Esophagus squamous epithelium (tissue), 5 donors: ENCODE data around the gene COQ9. TPM values are rescaled to one million over a fixed set of nuclear protein-coding genes. Genes with fewer than 3 reads are reported as not detected.

Source experiments
- DNase-seq: peaks from one replicate; lab custom pipeline; 2025; lab: John Stamatoyannopoulos, UW
- H3K27ac ChIP-seq, 4 donors: fragments of 200-600 bp; sonication (generic); one replicate each; pipeline ENCODE4 v1.5.1; 2016 to 2019; ENCODE audit warnings: mild to moderate bottlenecking in 1 of 4
- H3K27me3 ChIP-seq, 4 donors: fragments of 200-600 bp; sonication (generic); 1 replicate in 3 of 4; 2 replicates in 1 of 4; pipeline versions ENCODE4 v1.5.1 to v1.6.0; 2017 to 2021; ENCODE audit warnings: antibody characterized with exemption in 1 of 4
- H3K36me3 ChIP-seq, 3 donors: fragments of 200-600 bp; sonication (generic); one replicate each; pipeline ENCODE4 v1.5.1; 2016 to 2019
- H3K4me1 ChIP-seq, 3 donors: fragments of 200-600 bp; sonication (generic); one replicate each; pipeline ENCODE4 v1.5.1; 2017 to 2019
- H3K4me3 ChIP-seq, 4 donors: fragments of 200-600 bp; sonication (generic); 1 replicate in 3 of 4; 2 replicates in 1 of 4; pipeline ENCODE4 v1.5.1; 2016 to 2019; ENCODE audit warnings: mild to moderate bottlenecking in 2 of 4, moderate library complexity in 1 of 4
- H3K9me3 ChIP-seq, 3 donors: fragments of 200-600 bp; sonication (generic); one replicate each; pipeline ENCODE4 v1.5.1; 2016 to 2019
- POLR2A ChIP-seq, 4 donors: fragments of 450-650 bp; IDR thresholded peaks; one replicate each; pipeline ENCODE4 v1.6.1; 2017; ENCODE audit warnings: antibody characterized with exemption in 4 of 4, mild to moderate bottlenecking in 4 of 4, moderate library complexity in 3 of 4
- WGBS, 2 donors: methylation state at CpG; one replicate each; pipeline ENCODE4 v1.1.5; 2018; 5-methylcytosine and 5-hydroxymethylcytosine counted together
- intact Hi-C: fragments of 100-400 bp; cut with DNase I; formaldehyde crosslinking; loops from one replicate; pipeline ENCODE4 v1.15.0; 2022
- total RNA-seq, 4 donors: library from RNA; depleted of rRNA; stranded (reverse); fragments of >200 nt; gene quantifications; one replicate each; pipeline ENCODE4 v1.1.0, GENCODE V29; 2016
- TF ChIP-seq, protein P1 (sequence below), 6 experiments: fragments of 450-650 bp in 4 of 6; fragments of 200-600 bp in 2 of 6; sonication (generic) in 2 of 6; IDR thresholded peaks; one replicate each; pipeline ENCODE4 v1.5.1; 2016 to 2019; ENCODE audit warnings: antibody characterized with exemption in 6 of 6, mild to moderate bottlenecking in 4 of 6, moderate library complexity in 4 of 6
- donor health status: DM: yes; HTN: yes; CAD: no.

Gene COQ9
- total RNA-seq, 4 donors from 2014 or later: 43.6 to 62.0 (median 53.4) TPM

GRCh38 chr16:57505169-57505568, 57.9 kb downstream of the COQ9 start:
- no peak for DNase-seq
- TF ChIP-seq, protein P1, sequence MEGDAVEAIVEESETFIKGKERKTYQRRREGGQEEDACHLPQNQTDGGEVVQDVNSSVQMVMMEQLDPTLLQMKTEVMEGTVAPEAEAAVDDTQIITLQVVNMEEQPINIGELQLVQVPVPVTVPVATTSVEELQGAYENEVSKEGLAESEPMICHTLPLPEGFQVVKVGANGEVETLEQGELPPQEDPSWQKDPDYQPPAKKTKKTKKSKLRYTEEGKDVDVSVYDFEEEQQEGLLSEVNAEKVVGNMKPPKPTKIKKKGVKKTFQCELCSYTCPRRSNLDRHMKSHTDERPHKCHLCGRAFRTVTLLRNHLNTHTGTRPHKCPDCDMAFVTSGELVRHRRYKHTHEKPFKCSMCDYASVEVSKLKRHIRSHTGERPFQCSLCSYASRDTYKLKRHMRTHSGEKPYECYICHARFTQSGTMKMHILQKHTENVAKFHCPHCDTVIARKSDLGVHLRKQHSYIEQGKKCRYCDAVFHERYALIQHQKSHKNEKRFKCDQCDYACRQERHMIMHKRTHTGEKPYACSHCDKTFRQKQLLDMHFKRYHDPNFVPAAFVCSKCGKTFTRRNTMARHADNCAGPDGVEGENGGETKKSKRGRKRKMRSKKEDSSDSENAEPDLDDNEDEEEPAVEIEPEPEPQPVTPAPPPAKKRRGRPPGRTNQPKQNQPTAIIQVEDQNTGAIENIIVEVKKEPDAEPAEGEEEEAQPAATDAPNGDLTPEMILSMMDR (IDR thresholded peaks at IDR 0.05): no peak

GRCh38 chr16:57507136-57508034, 60.1 kb downstream of the COQ9 start:
- Histone ChIP-seq H3K27me3 (peaks cover 0 to 5% (median 0%) of the 10 kb centered on the region in 4 donors), H3K4me1 (no peaks in the 10 kb centered on the region), H3K36me3 (peaks cover 0 to 8% (median 0%) of the 10 kb centered on the region in 3 donors), H3K27ac (no peak overlapping the region), H3K4me3 (no peak overlapping the region), H3K9me3 (no peaks in the 10 kb centered on the region)
- DNase-seq: no peak
- WGBS, 2 donors: 72 to 82% methylated on average over 4 of the region's 13 CpGs
- TF ChIP-seq, protein P1 (IDR thresholded peaks at IDR 0.05): no peak
- TF ChIP-seq POLR2A (IDR thresholded peaks at IDR 0.05): no peak
- intact Hi-C loops: no loop called here

More at GRCh38 chr16:57505169-57505568, 57.9 kb downstream of the COQ9 start:
- 60 to 75% methylated on average over 5 to 6 of the region's 6 CpGs for WGBS, 2 donors
- Histone ChIP-seq H3K27me3 (peaks cover 0 to 5% (median 0%) of the 10 kb centered on the region in 4 donors), H3K4me3 (no peak overlapping the region), H3K4me1 (no peaks in the 10 kb centered on the region), H3K36me3 (no peaks in the 10 kb centered on the region), H3K27ac (no peak overlapping the region), H3K9me3 (no peaks in the 10 kb centered on the region)
- intact Hi-C loops: no loop called here

GRCh38 chr16:57508035-57508425, 60.8 kb downstream of the COQ9 start:
- 92% methylated on average over 2 of the region's 3 CpGs; no CpG with 5 or more reads in 1 of the 2 donors for WGBS, 2 donors
- intact Hi-C loops: no loop called here

GRCh38 chr16:57509231-57509923, 62.1 kb downstream of the COQ9 start:
- intact Hi-C loops: no loop called here
- Histone ChIP-seq H3K27me3 (peaks cover 0 to 5% (median 0%) of the 10 kb centered on the region in 4 donors), H3K4me3 (no peak overlapping the region), H3K4me1 (peaks cover 0 to 2% (median 0%) of the 10 kb centered on the region in 3 donors), H3K9me3 (no peaks in the 10 kb centered on the region), H3K36me3 (peaks cover 0 to 28% (median 0%) of the 10 kb centered on the region in 3 donors), H3K27ac (no peak overlapping the region)
- TF ChIP-seq, protein P1 (IDR thresholded peaks at IDR 0.05): no peak
- no peak for TF ChIP-seq POLR2A (IDR thresholded peaks at IDR 0.05)
- DNase-seq: no peak
- WGBS, 2 donors: 72 to 84% methylated on average over 7 to 8 of the region's 12 CpGs

More at GRCh38 chr16:57508035-57508425, 60.8 kb downstream of the COQ9 start:
- H3K9me3 ChIP-seq: no peaks in the 10 kb centered on the region
- no peaks in the 10 kb centered on the region for H3K4me1 ChIP-seq
- H3K27ac ChIP-seq: no peak overlapping the region
- DNase-seq: no peak
- H3K4me3 ChIP-seq: no peak overlapping the region
- peaks cover 0 to 5% (median 0%) of the 10 kb centered on the region in 4 donors for H3K27me3 ChIP-seq
- TF ChIP-seq POLR2A (IDR thresholded peaks at IDR 0.05): no peak
- TF ChIP-seq, protein P1 (IDR thresholded peaks at IDR 0.05): no peak
- H3K36me3 ChIP-seq: peaks cover 0 to 14% (median 0%) of the 10 kb centered on the region in 3 donors
